ENCODE results near the gene COBL.

Gene COBL

DNA sequence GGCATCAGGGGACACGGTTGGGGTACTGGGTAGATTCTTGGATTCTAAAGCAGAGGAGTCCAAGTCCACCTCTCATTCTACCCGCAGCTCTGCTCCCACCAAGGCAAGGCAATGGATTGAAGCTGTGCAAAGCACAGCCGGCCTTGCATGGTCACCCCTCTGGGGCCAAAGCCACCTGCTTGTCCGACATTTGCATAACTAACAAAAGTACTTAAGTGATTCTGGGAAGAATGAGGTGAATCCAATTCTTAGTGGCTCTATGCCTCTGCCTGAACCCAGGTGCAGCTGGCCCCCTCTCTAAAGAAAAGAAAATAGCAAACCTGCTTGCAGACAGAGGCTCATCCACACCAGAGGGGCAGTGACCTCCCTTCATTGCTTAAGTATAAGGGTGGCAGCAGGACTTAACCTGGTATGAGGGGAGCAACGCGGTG, 10.7 kb upstream of the COBL start:
- no peak for DNase-seq

DNA sequence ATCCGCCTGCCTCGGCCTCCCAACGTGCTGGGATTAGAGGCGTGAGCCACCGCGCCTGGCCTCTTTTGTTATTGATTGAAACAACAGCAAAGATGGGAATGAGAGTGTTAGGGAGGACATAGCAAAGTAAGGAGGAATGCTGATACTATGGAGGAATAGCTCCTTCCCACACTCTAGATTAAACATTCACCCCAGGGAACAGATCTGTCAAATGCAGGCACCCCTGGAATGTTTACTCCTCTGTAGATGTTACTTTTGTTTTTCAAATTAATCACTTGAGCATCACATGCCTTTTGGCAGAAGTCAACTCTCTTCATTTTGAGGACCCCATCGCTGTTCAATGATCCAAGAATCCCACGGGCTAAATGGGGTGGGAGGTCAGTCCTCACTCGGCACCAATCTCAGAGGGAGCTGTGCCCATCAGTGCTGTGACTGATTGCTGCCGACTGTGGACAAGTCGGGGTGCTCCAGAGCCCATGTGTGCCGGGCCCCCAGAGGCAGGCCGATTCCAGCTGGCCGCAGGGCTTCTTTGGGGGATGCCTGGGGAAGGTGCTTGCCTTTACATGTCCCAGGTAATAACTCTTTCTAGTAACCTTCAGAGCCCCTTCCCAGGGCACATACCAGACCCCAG, 10.2 kb upstream of the COBL start:
- no peak for DNase-seq

- DNase-seq = no peak
Measured at GRCh38 chr7:51325908-51326307, 9.3 kb upstream of the COBL start.

GRCh38 chr7:51325261-51325676, 8.7 kb upstream of the COBL start:
- no peak for DNase-seq

GRCh38 chr7:51324206-51324898, 7.7 kb upstream of the COBL start:
- no peak for DNase-seq

- no peak for DNase-seq
Measured at GRCh38 chr7:51321961-51322515, 5.4 kb upstream of the COBL start.

DNA sequence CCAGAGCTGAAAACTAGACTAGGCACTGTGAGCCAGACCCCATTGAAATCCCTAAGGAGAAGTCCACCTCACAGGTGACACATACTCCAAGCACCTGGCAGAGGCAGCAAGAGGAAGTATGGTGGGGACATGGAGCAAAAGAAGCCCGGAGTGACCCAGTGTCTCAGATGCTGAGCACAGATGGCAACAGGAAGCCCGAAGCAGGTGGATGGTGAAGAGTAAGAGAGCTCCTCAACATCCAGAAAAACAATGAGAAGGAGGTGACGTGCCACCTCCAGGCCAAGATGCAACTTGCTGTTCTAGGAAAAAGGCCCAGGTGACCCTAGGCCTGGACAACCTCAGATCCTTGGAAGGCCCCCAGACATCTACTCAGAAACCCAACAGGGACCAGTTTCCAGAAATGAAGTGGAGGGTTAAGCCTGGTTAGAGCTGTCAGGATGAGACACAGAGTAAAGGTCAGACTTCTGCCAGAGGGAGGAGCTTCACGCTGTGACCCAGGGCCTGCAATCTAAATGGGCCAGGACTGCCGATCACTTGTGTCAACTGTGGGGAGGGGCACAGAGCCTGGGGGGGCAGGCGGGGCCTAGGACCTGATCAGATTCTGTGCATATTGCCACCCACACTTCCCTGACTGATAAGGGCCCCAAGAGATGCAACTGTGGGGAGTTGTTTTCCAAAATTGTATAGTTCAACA, 2.4 kb upstream of the COBL start:
- DNase-seq = no peak

GRCh38 chr7:51318001-51318400, 1.4 kb upstream of the COBL start:
- DNase-seq = no peak

DNA sequence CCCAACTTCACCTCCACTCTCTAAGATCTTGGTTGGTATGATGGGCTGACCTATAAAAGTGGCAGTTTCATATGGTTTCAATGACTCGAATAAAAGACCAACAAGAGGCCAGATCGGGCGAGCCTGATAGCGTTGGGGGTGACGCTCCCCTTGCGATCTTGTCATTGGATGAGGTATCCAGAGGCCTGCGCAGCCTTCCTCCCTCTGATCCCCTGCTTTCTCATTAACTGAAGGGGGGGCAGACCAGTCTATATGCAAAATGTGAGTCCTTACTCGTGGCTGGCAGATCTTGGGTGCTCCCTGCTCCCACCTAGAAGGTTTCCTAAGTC, 937 bp upstream of the COBL start:
- DNase-seq = no peak

- no peak for DNase-seq
Measured at GRCh38 chr7:51316262-51316665, 345 bp downstream of the COBL start.

GRCh38 chr7:51315393-51316261, 982 bp downstream of the COBL start:
- no peak for DNase-seq

GRCh38 chr7:51314726-51315125, 1.9 kb downstream of the COBL start:
- DNase-seq = no peak

DNA sequence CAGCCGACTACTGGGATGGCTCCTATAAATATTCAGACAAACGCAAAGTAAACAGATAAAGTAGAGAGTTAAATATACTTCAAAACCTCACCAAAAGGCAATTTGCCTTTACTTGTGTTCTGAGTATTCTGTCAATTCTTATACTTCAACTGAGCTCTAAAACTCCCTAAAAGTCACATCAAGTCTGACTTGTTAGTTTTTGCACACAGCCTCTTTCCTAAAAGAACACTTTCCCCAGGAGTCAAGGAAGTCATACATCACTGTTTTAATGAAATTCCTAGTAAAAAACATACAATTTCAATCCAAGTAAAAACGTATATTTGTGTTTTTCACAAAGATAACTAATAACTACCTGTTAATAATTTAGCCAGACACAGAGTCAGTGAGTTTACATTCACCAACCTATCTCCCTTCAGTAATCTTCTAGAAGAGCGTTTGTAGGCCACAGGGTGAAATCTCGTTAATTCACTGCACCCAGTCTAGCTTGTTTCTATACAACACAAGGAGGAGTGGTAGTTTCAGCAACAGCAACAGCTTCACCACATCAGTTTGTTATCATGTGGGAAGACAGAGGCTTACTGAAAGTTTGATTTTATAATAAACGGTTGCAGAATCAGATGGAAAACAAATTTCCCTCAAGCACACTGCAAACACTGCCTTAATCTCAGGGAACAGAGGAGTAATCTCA, 2.7 kb downstream of the COBL start:
- no peak for DNase-seq

DNA sequence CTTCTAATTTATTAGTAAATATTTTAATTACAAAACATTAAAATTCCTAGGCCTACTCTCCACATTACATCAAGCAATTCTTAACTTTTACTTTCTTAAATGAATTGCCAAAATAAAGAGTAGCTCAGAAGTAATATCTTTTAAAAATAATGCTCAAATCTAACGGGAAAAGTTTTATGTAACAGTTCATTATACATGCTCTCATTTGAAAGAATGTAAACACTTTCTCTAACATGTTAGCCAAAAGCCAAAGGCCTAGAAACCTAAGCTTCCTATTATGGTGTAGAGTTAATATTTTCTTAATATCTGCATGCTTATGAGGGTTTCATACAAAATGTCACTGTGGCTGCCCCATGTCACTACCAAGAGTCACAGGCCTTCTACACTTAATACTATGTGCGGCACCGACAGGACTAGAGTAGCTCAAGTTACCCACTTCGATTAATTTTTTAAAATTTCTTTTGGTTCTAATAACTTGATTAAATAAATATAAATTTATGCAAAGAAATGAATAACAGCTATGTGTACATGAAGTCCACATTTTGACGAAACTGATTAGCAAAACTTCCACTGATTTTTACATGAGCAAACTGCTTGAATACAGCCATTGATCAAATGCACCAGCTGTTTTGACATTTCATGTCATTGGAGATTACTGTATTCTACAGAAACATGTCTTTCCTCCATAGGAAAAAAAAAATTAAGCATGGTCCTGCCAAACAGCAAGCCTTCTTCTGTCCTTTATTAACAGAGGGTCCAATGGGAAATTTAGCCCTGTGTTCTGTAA, 3.5 kb downstream of the COBL start:
- DNase-seq = no peak

GRCh38 chr7:51311166-51311565, 5.4 kb downstream of the COBL start:
- no peak for DNase-seq

- no peak for DNase-seq
Measured at GRCh38 chr7:51310131-51310583, 6.5 kb downstream of the COBL start.

DNA sequence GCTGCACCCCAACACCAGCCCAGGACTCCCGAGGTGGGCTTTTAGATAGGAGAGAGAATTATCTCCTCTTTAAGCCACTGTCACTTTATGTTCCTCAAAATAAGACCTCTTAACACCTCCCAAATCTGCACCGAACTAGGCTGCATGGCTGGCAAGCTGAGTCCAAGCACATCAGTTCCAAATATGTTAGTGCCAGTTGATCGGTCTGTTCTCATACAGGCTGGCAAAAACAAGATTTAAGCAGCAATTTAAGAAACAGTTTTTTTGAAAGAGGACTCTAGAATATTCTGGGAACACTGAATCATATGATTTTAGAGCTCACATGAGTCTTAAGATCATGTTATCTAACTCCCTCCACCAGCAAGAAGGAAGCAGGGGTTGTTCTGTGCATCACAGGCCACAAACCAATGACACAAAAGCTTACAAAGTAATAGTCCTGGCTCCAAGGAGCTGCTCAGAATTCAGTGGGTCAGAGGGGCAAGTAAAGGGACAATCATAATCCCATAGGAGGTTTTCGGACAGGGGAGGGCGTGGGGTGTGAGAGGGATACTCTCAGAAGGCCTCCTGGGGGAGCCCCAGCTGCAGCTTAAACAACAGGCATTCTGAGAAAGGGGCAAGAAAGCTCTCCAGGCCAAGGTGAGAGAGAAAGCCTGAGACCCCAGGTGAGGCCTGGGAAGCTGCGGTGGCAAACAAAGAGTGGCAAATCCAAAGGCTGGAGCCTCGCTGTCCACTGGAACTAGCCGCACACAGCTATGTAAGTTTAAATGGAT, 7.1 kb downstream of the COBL start:
- no peak for DNase-seq

- no peak for DNase-seq
Measured at GRCh38 chr7:51308696-51309095, 7.9 kb downstream of the COBL start.

GRCh38 chr7:51308265-51308664, 8.3 kb downstream of the COBL start:
- no peak for DNase-seq

GRCh38 chr7:51307651-51308210, 8.9 kb downstream of the COBL start:
- no peak for DNase-seq
